Measurements from ENCODE around the gene ACP4. TPM values are rescaled to one million over a fixed set of nuclear protein-coding genes. Genes with fewer than 3 reads are reported as not detected.

The ACP4 gene
- total RNA-seq, 1 donor from 2014 or later, result not detected

DNA sequence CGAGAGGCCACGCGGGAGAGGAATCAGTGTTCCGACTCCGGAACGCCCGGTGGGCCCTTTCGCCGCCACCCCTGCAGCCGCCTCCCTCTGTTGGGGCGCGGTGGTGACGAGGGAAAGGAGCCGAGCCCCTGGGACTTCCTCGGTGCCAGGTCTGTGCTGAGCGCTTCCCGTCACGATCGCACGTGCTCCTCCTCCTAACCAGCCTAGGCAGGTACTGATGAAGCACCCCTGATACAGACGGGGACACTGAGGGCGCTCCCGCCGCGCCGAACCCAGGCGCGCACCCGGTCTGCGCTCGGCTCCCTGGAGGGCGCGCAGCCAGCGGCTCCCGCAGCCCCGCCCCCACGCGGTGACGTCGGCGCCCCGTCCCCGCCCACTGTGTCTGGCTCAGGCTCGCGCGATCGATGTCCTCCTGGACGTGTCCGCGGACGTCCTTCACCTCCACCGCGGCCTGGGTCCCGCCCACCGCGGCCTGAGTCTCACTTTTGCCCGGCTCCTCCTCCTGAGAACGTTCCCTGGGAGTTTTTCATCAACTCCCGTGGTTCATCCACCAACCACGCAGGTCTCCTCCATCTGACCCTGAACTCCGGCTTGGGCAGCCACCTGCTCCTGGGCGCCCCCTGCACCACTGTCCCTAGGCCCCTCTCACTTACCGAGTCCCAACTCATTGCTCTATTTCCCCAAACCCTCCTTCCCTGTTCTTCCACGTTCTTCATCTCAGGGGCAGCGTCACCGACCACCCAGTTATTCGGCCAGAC lies 45.7 kb downstream of the ACP4 start:
- DNase-seq (ENCODE audit: low read depth), result no peak

GRCh38 chr19:50836543-50837195 lies 46.5 kb downstream of the ACP4 start:
- no peak for DNase-seq (ENCODE audit: low read depth)
- TF ChIP-seq CTCF (conservative IDR thresholded peaks at IDR 0.05; ENCODE audit: low read depth, low read length), result no peak
- no peak overlapping the region for H3K4me3 ChIP-seq (ENCODE audit: low read depth, low read length)

More for the DNA sequence above, 45.7 kb downstream of the ACP4 start:
- H3K4me3 ChIP-seq (ENCODE audit: low read depth, low read length), result peak overlapping the region; percentile 68
- TF ChIP-seq CTCF (conservative IDR thresholded peaks at IDR 0.05; ENCODE audit: low read depth, low read length), result no peak

GRCh38 chr19:50837300-50837699 lies 47.1 kb downstream of the ACP4 start:
- no peak for TF ChIP-seq CTCF (conservative IDR thresholded peaks at IDR 0.05; ENCODE audit: low read depth, low read length)
- DNase-seq (ENCODE audit: low read depth), result no peak
- no peak overlapping the region for H3K4me3 ChIP-seq (ENCODE audit: low read depth, low read length)

GRCh38 chr19:50838239-50838638 lies 48.0 kb downstream of the ACP4 start:
- TF ChIP-seq CTCF (conservative IDR thresholded peaks at IDR 0.05; ENCODE audit: low read depth, low read length), result peak; percentile 37
- no peak for DNase-seq (ENCODE audit: low read depth)
- H3K4me3 ChIP-seq (ENCODE audit: low read depth, low read length), result no peak overlapping the region

DNA sequence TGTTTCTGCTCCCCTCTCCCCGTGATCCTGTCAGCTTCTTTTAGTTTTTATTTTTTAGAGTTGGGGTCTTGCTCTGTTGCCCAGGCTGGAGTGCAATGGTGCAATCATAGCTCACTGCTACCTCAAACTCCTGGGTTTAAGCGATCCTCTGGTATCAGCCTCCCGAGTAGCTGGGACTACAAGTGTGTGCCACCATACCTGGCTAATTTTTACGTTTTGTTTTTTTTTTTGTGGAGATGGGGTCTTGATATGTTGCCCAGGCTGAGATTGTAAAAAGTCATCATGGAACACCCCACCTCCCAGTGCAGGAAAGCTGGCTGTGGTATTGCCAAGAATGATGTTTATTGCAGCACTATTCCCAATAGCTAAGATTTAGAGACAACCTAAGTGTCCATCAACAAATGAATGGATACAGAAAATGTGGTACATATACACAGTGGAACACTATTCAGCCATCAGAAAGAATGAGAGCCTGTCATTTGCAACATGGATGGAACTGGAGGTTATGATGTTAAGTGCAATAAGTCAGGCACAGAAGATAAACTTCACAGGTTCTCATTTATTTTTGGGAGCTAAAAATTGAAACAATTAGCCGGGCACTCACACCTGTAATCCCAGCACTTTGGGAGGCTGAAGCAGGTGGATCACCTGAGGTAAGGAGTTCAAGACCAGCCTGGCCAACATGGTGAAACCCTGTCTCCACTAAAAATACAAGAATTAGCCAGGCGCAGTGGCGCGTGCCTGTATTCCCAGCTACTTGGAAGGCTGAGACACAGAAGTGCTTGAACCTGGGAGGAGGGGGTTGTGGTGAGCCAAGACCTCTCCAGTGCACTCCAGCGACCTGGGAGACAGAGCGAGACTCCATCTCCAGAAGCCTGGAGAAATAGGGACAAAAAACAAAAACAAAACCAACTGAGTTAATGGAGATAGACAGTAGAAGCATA lies 49.8 kb downstream of the ACP4 start:
- no peak for DNase-seq (ENCODE audit: low read depth)
- TF ChIP-seq CTCF (conservative IDR thresholded peaks at IDR 0.05; ENCODE audit: low read depth, low read length), result no peak

DNA sequence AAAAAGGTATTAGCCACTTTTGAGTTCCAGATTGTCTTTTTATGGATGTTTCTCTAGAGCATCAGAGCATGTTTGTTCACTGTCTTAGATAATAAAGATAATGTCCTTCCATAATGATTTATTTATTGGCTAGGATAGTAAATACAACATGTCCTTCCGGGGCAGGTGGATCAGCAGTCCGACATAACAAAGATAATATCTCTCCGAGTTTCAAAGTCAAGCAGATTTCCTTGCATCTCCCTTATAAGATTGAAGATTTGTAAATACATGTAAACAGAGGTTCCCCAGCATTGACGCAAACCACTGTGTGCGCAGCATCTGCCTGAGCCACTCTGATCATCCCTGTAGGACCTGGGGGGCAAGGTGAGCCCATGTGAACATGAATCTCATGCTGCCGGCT lies 51.9 kb downstream of the ACP4 start:
- no peak for DNase-seq (ENCODE audit: low read depth)
- no peak overlapping the region for H3K4me3 ChIP-seq (ENCODE audit: low read depth, low read length)
- no peak for TF ChIP-seq CTCF (conservative IDR thresholded peaks at IDR 0.05; ENCODE audit: low read depth, low read length)

More for the DNA sequence above, 49.8 kb downstream of the ACP4 start:
- H3K4me3 ChIP-seq (ENCODE audit: low read depth, low read length), result no peak overlapping the region

Data from epithelial cell of proximal tubule (primary cell).